CD1c-positive myeloid dendritic cell (primary cell): ENCODE measurements around the gene ATRN.

Source experiments
- DNase-seq: peaks from one replicate; pipeline ENCODE4 v3.0.0-alpha.2; 2016; ENCODE audit errors: extremely low spot score

The ATRN gene

GRCh38 chr20:3674995-3675900, 204.4 kb downstream of the ATRN start:
- DNase-seq = no peak

- DNase-seq = no peak
Measured at GRCh38 chr20:3677733-3678132, 206.9 kb downstream of the ATRN start.

- no peak for DNase-seq
Measured at GRCh38 chr20:3678198-3678597, 207.4 kb downstream of the ATRN start.

- no peak for DNase-seq
Measured at GRCh38 chr20:3678856-3679720, 208.3 kb downstream of the ATRN start.

- no peak for DNase-seq
Measured at GRCh38 chr20:3679749-3680700, 209.2 kb downstream of the ATRN start.

- no peak for DNase-seq
Measured at GRCh38 chr20:3680701-3681351, 210.0 kb downstream of the ATRN start.

- no peak for DNase-seq
Measured at GRCh38 chr20:3681352-3681930, 210.6 kb downstream of the ATRN start.

GRCh38 chr20:3681931-3682781, 211.3 kb downstream of the ATRN start, which contains the start of gene ADAM33:
ADAM33 (minus strand) TSS chr20:3682010; CDS start chr20:3682004, 6 bp downstream.
- DNase-seq = no peak

- no peak for DNase-seq
Measured at GRCh38 chr20:3685341-3685740, 214.5 kb downstream of the ATRN start.

- no peak for DNase-seq
Measured at GRCh38 chr20:3686421-3686820, 215.6 kb downstream of the ATRN start.

- no peak for DNase-seq
Measured at GRCh38 chr20:3686867-3687321, 216.1 kb downstream of the ATRN start.

GRCh38 chr20:3687655-3688054, 216.8 kb downstream of the ATRN start:
- peak; percentile 30 for DNase-seq

GRCh38 chr20:3689978-3690377, 219.2 kb downstream of the ATRN start:
- no peak for DNase-seq

GRCh38 chr20:3690413-3690812, 219.6 kb downstream of the ATRN start:
- no peak for DNase-seq

- DNase-seq = no peak
Measured at GRCh38 chr20:3691306-3691705, 220.5 kb downstream of the ATRN start.

GRCh38 chr20:3691897-3692296, 221.1 kb downstream of the ATRN start:
- no peak for DNase-seq

- DNase-seq = no peak
Measured at GRCh38 chr20:3692706-3693294, 222.0 kb downstream of the ATRN start.

GRCh38 chr20:3693376-3693775, 222.6 kb downstream of the ATRN start:
- no peak for DNase-seq

- DNase-seq = no peak
Measured at GRCh38 chr20:3694864-3695263, 224.0 kb downstream of the ATRN start.
